CD14-positive monocyte (primary cell): Measurements from ENCODE around the gene MSMB. TPM values are rescaled to one million over a fixed set of nuclear protein-coding genes. Genes with fewer than 3 reads are reported as not detected.

ENCODE experiments used
- DNase-seq, 3 donors: peaks; one replicate each; pipeline ENCODE4 v3.0.0-alpha.2; 2011 to 2022
- H2AFZ ChIP-seq: 2 replicates; pipeline ENCODE4 v1.6.0; 2012; ENCODE audit warnings: mild to moderate bottlenecking, low read depth, low read length, inconsistent platforms; ENCODE audit not compliant: insufficient read depth, poor library complexity, severe bottlenecking
- H3K27ac ChIP-seq, 2 donors: 1 replicate in 1 of 2; 2 replicates in 1 of 2; pipeline ENCODE4 v1.5.1; 2012 to 2013; ENCODE audit warnings: low read length in 2 of 2, control low read depth in 1 of 2, inconsistent platforms in 1 of 2, low read depth in 1 of 2, mild to moderate bottlenecking in 1 of 2
- H3K27me3 ChIP-seq, 2 donors: one replicate each; pipeline versions ENCODE4 v1.6.0 to v1.6.1; 2011 to 2013; ENCODE audit warnings: low read length in 2 of 2; ENCODE audit not compliant: control insufficient read depth in 2 of 2, insufficient read depth in 2 of 2
- H3K36me3 ChIP-seq, 2 donors: replicated peaks in 1 of 2; 1 replicate in 1 of 2; 2 replicates in 1 of 2; pipeline versions ENCODE4 v1.5.1 to v1.6.1; 2012 to 2013; ENCODE audit warnings: low read length in 2 of 2, control low read depth in 1 of 2, inconsistent platforms in 1 of 2, mild to moderate bottlenecking in 1 of 2; ENCODE audit not compliant: insufficient read depth in 2 of 2, control insufficient read depth in 1 of 2
- H3K4me1 ChIP-seq, 2 donors: 1 replicate in 1 of 2; 2 replicates in 1 of 2; pipeline versions ENCODE4 v1.5.1 to v1.6.1; 2012 to 2013; ENCODE audit warnings: low read length in 2 of 2, control low read depth in 1 of 2, inconsistent platforms in 1 of 2, mild to moderate bottlenecking in 1 of 2, moderate library complexity in 1 of 2; ENCODE audit not compliant: insufficient read depth in 2 of 2, control insufficient read depth in 1 of 2
- H3K4me2 ChIP-seq: replicated peaks from 2 replicates; pipeline ENCODE3; 2012; ENCODE audit warnings: low read length, moderate library complexity, mild to moderate bottlenecking; ENCODE audit not compliant: poor library complexity, severe bottlenecking; ENCODE audit errors: extremely low read depth
- H3K4me3 ChIP-seq, 3 experiments: fragments of 200-600 bp in 1 of 3; sonication (generic) in 1 of 3; replicated peaks in 1 of 3; 1 replicate in 2 of 3; 2 replicates in 1 of 3; pipeline ENCODE4 v1.5.1; 2011 to 2013; ENCODE audit warnings: low read length in 3 of 3, mild to moderate bottlenecking in 3 of 3, control low read depth in 2 of 3, low read depth in 2 of 3, inconsistent platforms in 1 of 3, moderate library complexity in 1 of 3
- H3K79me2 ChIP-seq: 2 replicates; pipeline ENCODE4 v1.6.0; 2012; ENCODE audit warnings: mild to moderate bottlenecking, control low read depth, inconsistent platforms, low read length, moderate library complexity; ENCODE audit not compliant: insufficient read depth
- H3K9ac ChIP-seq: 2 replicates; pipeline ENCODE4 v1.6.0; 2017; ENCODE audit warnings: low read length, mild to moderate bottlenecking; ENCODE audit not compliant: insufficient read depth, poor library complexity, severe bottlenecking
- H3K9me3 ChIP-seq, 2 donors: replicated peaks in 1 of 2; 1 replicate in 1 of 2; 2 replicates in 1 of 2; pipeline versions ENCODE4 v1.5.1 to v1.6.1; 2012 to 2013; ENCODE audit warnings: low read length in 2 of 2, control low read depth in 1 of 2; ENCODE audit not compliant: control insufficient read depth in 1 of 2, insufficient read depth in 1 of 2
- H4K20me1 ChIP-seq: 2 replicates; pipeline ENCODE4 v1.6.0; 2012; ENCODE audit warnings: mild to moderate bottlenecking, low read length, control low read depth, moderate library complexity; ENCODE audit not compliant: insufficient read depth
- H3K27ac Mint-ChIP-seq, 7 donors: one replicate each; pipeline ENCODE4 v1.8.0; 2020; ENCODE audit warnings: mild to moderate bottlenecking in 7 of 7, mixed read lengths in 7 of 7, moderate library complexity in 6 of 7, inconsistent platforms in 2 of 7
- H3K27me3 Mint-ChIP-seq, 3 donors: one replicate each; pipeline ENCODE4 v1.8.0; 2021 to 2022; ENCODE audit warnings: low read depth in 3 of 3, mild to moderate bottlenecking in 3 of 3, mixed read lengths in 3 of 3, moderate library complexity in 3 of 3, inconsistent platforms in 1 of 3
- H3K36me3 Mint-ChIP-seq, 2 donors: one replicate each; pipeline ENCODE4 v1.8.0; 2020; ENCODE audit warnings: mixed read lengths in 2 of 2, inconsistent platforms in 1 of 2, mild to moderate bottlenecking in 1 of 2
- H3K4me1 Mint-ChIP-seq: one replicate; pipeline ENCODE4 v1.8.0; 2020; ENCODE audit warnings: mild to moderate bottlenecking, mixed read lengths
- H3K4me3 Mint-ChIP-seq, 2 donors: one replicate each; pipeline ENCODE4 v1.8.0; 2020; ENCODE audit warnings: mild to moderate bottlenecking in 2 of 2, mixed read lengths in 2 of 2, moderate library complexity in 1 of 2
- H3K9me3 Mint-ChIP-seq, 7 donors: one replicate each; pipeline ENCODE4 v1.8.0; 2020 to 2022; ENCODE audit warnings: mixed read lengths in 7 of 7, mild to moderate bottlenecking in 6 of 7, moderate library complexity in 6 of 7, inconsistent platforms in 2 of 7
- CTCF ChIP-seq: fragments of 200-600 bp; IDR thresholded peaks from one replicate; pipeline ENCODE4 v1.8.0; 2022; ENCODE audit warnings: antibody characterized with exemption, mild to moderate bottlenecking
- WGBS: methylation state at CpG from one replicate; pipeline ENCODE4 v1.1.5; 2013; ENCODE audit warnings: missing lambda C conversion rate; ENCODE audit not compliant: insufficient coverage; 5-methylcytosine and 5-hydroxymethylcytosine counted together
- intact Hi-C, 2 donors: fragments of 100-400 bp; cut with micrococcal nuclease; formaldehyde crosslinking; loops; one replicate each; pipeline versions ENCODE4 v1.15.0 to v1.15.1; 2023
- polyA plus RNA-seq, 3 donors: library from polyadenylated mRNA; depleted of rRNA in 1 of 3; unstranded in 2 of 3; stranded (reverse) in 1 of 3; fragments of 300-500 nt in 2 of 3; fragments of >200 nt in 1 of 3; fragmentation: Illumina TruSeq in 2 of 3; gene quantifications; 1 replicate in 2 of 3; 2 replicates in 1 of 3; pipeline ENCODE4 v1.2.3, GENCODE V29; 2012 to 2021

MSMB gene
- polyA plus RNA-seq, 3 donors, result not detected

- Histone ChIP-seq H3K27ac (peak within 1 kb of the TSS; percentile 87 to 92), H3K4me2 (peak within 1 kb of the TSS; percentile 94), H3K4me1 (peaks cover 31 to 56% of the 10 kb centered on the region in 2 donors), H2AFZ (peak within 1 kb of the TSS; percentile 92), H3K9ac (peak within 1 kb of the TSS; percentile 98), H3K4me3 (peak within 1 kb of the TSS; percentile 55 to 91 (median 67)), H3K36me3 (peaks cover 0 to 22% of the 10 kb centered on the region in 2 donors), H4K20me1 (peaks cover 46% of the 10 kb centered on the region), H3K9me3 (no peaks in the 10 kb centered on the region), H3K27me3 (no peaks in the 10 kb centered on the region), H3K79me2 (peaks cover 51% of the 10 kb centered on the region)
- Mint-ChIP-seq H3K36me3 (peaks cover 7 to 15% of the 10 kb centered on the region in 2 donors), H3K4me1 (peaks cover 51% of the 10 kb centered on the region), H3K4me3 (peak within 1 kb of the TSS; percentile 87 to 92), H3K9me3 (no peaks in the 10 kb centered on the region), H3K27me3 (no peaks in the 10 kb centered on the region), H3K27ac (peak within 1 kb of the TSS; percentile 92 to 98 (median 96))
- intact Hi-C loops, result loop anchor here in 1 of 2 donors (5.0 kb wide), 1 partner anchor 58 kb away; the partner anchor contains the start of gene TIMM23
- under 1% methylated on average over 56 of the region's 59 CpGs for WGBS
- peak; percentile 97 to 99 (median 98) for DNase-seq
- TF ChIP-seq CTCF, result peak; percentile 74
Observed at GRCh38 chr10:46030091-46030937, 15.8 kb downstream of the MSMB start, which contains the start of gene NCOA4. Gene NCOA4 (minus strand): TSS chr10:46030623. CDS start chr10:46016680, 13,943 bp downstream.

DNA sequence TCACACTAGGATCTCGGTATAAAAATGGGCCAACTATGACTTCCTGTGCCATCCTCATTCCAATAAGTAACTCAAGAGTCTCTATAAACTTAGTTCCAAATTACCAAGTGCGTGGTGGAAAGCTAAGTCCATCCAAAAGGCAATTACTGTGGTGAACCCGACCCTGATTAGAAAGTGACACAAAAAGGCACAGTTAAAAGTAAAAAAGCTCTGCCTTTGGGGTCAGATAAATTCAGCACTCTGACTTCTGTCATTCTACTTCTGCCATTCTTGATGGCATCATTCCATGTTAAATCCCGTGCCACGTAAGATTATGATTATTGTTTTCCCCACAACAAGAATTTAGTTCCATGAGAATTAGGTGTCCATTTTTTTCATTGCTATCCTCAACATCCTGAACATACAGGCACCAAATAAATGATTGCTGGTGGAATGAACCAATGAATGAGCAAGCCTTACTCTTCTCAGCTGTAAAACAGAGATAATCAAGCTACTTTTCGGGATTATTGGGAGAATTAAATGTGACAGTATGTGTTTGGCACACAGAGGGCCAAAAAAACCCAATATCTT lies 16.5 kb downstream of the MSMB start:
- Histone ChIP-seq H3K9me3 (no peaks in the 10 kb centered on the region), H3K36me3 (peaks cover 0 to 27% of the 10 kb centered on the region in 2 donors), H3K27ac (peak overlapping the region; percentile 87 to 92), H3K27me3 (no peaks in the 10 kb centered on the region), H3K79me2 (peaks cover 59% of the 10 kb centered on the region), H2AFZ (peak overlapping the region; percentile 92), H3K4me1 (peaks cover 37 to 64% of the 10 kb centered on the region in 2 donors), H3K4me2 (peak overlapping the region; percentile 94), H4K20me1 (peaks cover 54% of the 10 kb centered on the region), H3K4me3 (peak overlapping the region; percentile 55 to 91 (median 67)), H3K9ac (peak overlapping the region; percentile 98)
- intact Hi-C loops, result loop anchor here (5.0 to 10.0 kb wide), 2 partner anchors 57 to 1065 kb away; partner anchors contain the start of gene TIMM23 (in 1 of the 2)
- Mint-ChIP-seq H3K27ac (peak overlapping the region; percentile 92 to 98 (median 96)), H3K36me3 (peaks cover 7 to 15% of the 10 kb centered on the region in 2 donors), H3K9me3 (no peaks in the 10 kb centered on the region), H3K4me3 (peak overlapping the region; percentile 87 to 92), H3K27me3 (no peaks in the 10 kb centered on the region), H3K4me1 (peaks cover 58% of the 10 kb centered on the region)
- DNase-seq, result no peak
- TF ChIP-seq CTCF, result no peak
- WGBS, result 28% methylated on average over 2 of the region's 6 CpGs
